Activated CD4-positive, alpha-beta T cell treated with anti-CD3 and anti-CD28 coated beads for 24 hours (primary cell): Measurements from ENCODE around the gene UMPS.
"Not testable (repeated sequence)": the region's sequence is repeated elsewhere in the genome, so short reads cannot be mapped to it uniquely, and the experiment has no call there.

Source experiments
- DNase-seq, 2 donors: peaks; one replicate each; pipeline ENCODE4 v3.0.0-alpha.2; 2020; ENCODE audit warnings: low read depth in 2 of 2

UMPS gene

DNA sequence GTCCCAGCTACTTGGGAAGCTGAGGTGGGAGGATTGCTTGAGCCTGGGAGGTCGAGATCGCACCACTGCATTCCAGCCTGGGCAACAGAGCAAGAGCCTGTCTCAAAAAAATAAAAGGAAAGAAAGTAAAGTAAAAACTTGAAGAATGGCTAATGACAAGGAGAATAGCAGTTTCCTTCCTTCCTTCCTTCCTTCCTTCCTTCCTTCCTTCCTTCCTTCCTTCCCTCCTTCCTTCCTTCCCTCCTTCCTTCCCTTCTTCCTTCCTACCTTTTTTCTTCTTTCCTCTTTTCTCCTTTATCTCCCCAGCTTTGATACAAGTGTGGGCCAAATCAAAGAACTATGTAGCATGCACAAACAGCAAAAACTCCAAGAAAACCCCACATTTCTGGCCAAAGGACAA lies 23.0 kb upstream of the UMPS start:
- DNase-seq, result not testable (repeated sequence)

- DNase-seq, result no peak
Observed at GRCh38 chr3:124707656-124708062, 22.6 kb upstream of the UMPS start.

DNA sequence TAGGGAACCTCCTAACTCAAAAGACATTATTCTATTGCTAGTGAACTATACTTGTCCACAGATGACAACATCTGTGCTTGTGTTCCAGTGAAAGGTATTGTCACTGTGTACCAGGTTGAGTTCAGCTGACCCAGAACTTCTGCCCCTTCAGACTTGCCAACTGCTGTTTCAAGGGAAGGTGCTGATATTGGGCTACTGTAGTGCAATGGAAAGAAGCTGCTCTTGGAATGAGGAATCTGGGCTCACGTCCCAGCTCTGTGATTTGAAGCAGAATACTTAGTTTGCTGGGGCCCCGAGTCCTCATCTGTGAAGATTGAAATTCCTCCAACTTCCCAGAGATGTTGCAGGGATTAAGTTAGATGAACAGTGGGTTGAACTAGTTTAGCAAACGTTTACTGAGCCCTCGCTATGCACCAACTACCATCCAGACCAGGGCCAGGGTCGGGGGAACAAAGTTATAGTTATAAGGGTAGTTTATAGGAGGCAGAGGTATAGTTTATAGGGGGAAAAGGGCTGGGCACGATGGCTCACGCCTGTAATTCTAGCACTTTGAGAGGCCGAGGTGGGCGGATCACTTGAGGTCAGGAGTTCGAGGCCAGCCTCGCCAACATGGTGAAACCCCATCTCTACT lies 15.9 kb upstream of the UMPS start:
- no peak for DNase-seq

- DNase-seq, result no peak
Observed at GRCh38 chr3:124722589-124722988, 7.7 kb upstream of the UMPS start.

- no peak for DNase-seq
Observed at GRCh38 chr3:124730941-124731297, 667 bp downstream of the UMPS start.

DNA sequence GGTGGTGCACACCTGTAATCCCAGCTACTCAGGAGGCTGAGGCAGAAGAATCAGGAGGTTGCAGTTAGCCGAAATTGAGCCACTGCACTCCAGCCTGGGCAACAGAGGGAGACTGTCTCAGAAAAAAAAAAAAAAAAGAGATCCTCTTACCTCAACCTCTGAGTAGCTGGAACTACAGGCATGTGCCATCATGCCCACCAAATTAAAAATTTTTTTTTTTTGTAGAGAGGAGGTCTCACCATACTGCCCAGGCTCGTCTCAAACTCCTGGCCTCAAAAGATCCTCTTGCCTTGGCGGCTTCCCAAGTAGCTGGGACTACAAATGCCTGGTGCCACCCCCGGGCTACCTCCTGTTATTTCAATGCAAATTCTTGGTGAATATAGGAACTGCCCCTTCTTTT lies 1.5 kb downstream of the UMPS start:
- DNase-seq, result no peak

- DNase-seq, result no peak
Observed at GRCh38 chr3:124741027-124741426, 10.8 kb downstream of the UMPS start.

- DNase-seq, result no peak
Observed at GRCh38 chr3:124745756-124746155, 15.5 kb downstream of the UMPS start.

DNA sequence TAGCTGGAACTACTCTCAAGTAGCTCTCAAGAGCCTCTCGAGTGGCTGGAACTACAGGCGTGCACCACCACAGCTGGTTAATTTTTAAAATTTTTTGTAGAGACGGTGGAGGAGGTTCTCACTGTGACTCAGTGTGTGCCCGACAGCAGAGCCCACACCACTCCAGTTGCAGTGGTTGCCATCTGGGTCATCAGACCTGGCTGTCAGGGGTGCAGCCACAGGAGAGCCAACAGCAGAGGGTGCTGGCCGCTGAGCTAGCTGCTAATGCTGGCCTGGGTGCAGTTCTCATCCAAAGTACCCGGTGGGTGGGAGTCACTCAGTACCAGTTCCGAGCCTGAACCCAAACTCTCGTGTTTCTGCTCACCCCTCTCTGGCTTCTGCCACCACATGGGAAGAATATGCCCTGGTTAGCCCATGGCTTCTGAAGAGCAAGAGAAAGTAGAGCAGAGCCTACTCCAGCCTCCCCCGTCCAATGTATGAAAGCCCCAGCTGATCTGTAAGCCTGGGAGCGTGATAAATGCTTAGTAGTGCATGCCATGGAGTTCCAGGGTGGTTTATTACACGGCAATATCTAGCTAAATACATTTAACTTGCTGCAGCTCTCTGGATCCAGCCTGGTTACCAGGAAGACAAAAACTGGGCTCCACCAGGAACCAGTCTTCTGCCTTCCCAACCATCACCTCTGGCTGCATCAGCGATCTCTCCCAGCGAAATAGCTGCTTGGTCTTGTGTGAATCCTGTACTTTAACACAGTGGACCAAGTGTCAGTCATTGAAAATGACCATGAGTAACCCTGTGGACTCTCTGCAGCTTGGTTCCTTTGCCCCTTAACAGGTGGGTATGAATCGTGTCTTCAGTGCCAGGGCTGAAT lies 17.1 kb downstream of the UMPS start:
- no peak for DNase-seq

- DNase-seq, result no peak
Observed at GRCh38 chr3:124748560-124749198, 18.4 kb downstream of the UMPS start.

GRCh38 chr3:124749877-124750276 lies 19.6 kb downstream of the UMPS start:
- DNase-seq, result not testable (repeated sequence)

- DNase-seq, result no peak
Observed at GRCh38 chr3:124751501-124751900, 21.2 kb downstream of the UMPS start.

- no peak for DNase-seq
Observed at GRCh38 chr3:124752051-124752450, 21.8 kb downstream of the UMPS start.

DNA sequence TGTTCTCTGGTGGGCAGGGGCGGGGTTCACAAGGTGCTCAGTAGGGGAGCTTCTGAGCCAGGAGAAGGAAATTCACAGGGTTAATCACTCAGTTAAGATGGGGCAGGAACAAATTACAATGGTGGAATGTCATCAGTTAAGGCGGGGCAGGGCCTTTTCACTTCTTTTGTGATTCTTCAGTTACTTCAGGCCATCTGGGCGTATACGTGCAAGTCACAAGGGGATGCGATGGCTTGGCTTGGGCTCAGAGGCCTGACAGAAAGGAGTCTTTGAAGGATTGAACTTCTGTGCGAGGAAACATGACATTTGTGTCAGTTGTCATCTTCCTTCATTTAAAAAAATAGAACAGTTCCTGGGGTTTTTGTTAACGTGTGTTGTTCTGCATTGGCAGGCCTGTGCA lies 27.7 kb downstream of the UMPS start:
- not testable (repeated sequence) for DNase-seq

DNA sequence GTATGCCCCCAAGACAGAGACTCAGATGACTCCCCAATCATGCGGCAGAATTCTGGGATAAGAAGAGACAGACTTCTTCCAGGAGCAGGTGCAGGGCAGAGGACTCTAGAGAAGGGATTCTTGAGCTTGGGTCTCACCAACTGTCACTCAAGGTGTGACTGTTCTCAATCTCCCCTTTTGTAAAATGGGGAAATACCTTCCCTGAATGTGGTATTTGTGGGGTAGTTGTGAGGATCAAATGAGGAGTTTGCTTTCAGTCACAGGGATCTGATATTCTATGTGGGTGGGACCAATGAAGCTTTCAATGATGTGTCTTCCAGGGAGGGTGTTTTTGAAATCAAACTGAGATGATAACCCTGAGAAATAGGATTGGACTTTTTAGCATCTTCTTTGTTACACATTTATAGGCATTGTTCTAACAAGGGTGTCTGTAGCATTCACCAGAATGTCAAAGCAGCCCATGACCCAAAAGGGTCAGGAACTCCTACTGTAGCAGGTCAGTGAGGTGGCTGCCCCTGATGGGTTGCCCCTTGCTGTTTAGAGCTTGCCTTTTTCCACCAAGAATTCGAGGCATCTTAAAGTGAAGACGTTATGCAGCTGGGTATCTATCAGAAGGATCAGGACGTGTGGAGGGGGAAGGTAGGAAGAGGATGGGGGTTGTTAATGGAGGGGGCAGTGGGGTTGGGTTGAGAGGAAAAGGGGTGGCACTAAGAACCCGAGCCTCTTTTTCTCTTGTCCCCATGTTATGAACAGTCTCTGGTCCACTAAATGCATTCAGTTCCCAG lies 28.8 kb downstream of the UMPS start:
- DNase-seq, result no peak

- no peak for DNase-seq
Observed at GRCh38 chr3:124759666-124760401, 29.6 kb downstream of the UMPS start.

DNA sequence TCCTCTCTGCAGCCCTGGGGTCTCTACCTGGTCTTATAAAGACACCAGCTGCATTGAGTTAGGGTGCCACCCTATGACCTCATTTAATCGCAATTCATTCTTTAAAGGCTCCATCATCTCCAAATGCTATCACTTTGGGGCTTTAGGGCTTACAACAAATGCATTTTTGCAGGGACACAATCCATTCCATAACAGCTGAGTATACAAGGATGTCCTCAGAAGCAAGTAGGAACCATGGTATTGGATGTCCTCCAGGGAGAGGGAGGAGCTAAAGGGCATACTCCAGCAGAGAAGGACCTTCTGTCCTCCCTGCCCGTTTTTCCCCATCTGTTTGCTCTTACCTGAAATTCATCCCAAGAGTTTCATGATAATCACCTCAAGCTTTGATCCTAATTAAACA lies 30.3 kb downstream of the UMPS start:
- DNase-seq, result no peak

DNA sequence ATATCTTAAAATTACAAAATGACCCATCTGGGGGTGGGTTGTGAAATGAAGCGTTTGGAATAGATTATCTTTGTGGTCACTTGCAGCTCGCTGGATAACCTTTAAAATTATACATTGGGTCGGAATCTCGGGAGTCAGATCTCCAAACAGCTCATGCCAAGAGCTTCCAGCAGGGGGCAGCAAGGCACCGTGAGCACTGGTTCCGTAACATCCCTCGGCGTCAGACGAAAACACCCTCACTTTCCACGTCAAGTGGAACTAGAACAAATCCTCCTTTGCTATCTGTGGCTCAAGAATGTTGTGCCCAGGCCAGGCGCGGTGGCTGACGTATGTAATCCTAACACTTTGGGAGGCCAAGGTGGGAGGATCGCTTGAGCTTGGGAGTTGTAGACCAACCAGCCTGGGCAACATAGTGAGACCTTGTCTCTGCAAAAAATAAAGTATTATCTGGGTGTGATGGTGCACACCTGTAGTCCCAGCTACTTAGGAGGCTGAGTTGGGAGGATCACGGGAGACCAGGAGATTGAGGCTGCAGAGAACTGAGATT lies 31.1 kb downstream of the UMPS start:
- peak; percentile 72 to 73 for DNase-seq

- DNase-seq, result no peak
Observed at GRCh38 chr3:124761935-124762660, 31.8 kb downstream of the UMPS start.

GRCh38 chr3:124762661-124763011 lies 32.4 kb downstream of the UMPS start:
- no peak for DNase-seq

GRCh38 chr3:124763206-124763605 lies 33.0 kb downstream of the UMPS start:
- no peak for DNase-seq
